GM12878 (cell line): ENCODE results near the gene SNX8.

Source experiments
- ATF2 ChIP-seq: IDR thresholded peaks from 2 replicates; pipeline ENCODE4 v1.6.1; 2012; ENCODE audit warnings: low read length, inconsistent platforms
- BACH1 ChIP-seq: fragments of 450-650 bp; IDR thresholded peaks from 2 replicates; pipeline ENCODE4 v1.6.1; 2017; ENCODE audit warnings: mild to moderate bottlenecking, borderline replicate concordance
- CEBPZ ChIP-seq: fragments of 150-350 bp; IDR thresholded peaks from 2 replicates; pipeline ENCODE4 v1.6.1; 2016; ENCODE audit warnings: low read depth, low read length
- CTCF ChIP-seq, 3 experiments: IDR thresholded peaks in 2 of 3; conservative IDR thresholded peaks in 1 of 3; 2 replicates each; pipeline ENCODE4 v1.5.1; 2011; ENCODE audit warnings: low read depth in 3 of 3, low read length in 3 of 3, mild to moderate bottlenecking in 3 of 3, control low read depth in 2 of 3, moderate library complexity in 2 of 3, inconsistent platforms in 1 of 3, mixed read lengths in 1 of 3; ENCODE audit not compliant: control insufficient read depth in 2 of 3, insufficient read depth in 1 of 3; ENCODE audit errors: extremely low read depth in 1 of 3
- STAT1 ChIP-seq: fragments of 450-650 bp; conservative IDR thresholded peaks from 2 replicates; pipeline ENCODE4 v1.6.1; 2014; ENCODE audit warnings: antibody characterized with exemption, mild to moderate bottlenecking
- USF2 ChIP-seq: IDR thresholded peaks from 2 replicates; pipeline ENCODE4 v1.6.1; 2011; ENCODE audit warnings: low read depth, low read length, improper control_type of control experiment, borderline replicate concordance

- no peak for TF ChIP-seq STAT1
- no peak for TF ChIP-seq CTCF (IDR thresholded peaks at IDR 0.05 in 2 of 3, conservative IDR thresholded peaks at IDR 0.05 in 1 of 3; ENCODE audit: control insufficient read depth in 2 of 3, extremely low read depth in 1 of 3, insufficient read depth in 1 of 3, low read depth in 3 of 3, low read length in 3 of 3)
- no peak for TF ChIP-seq CEBPZ
- TF ChIP-seq ATF2: no peak
- no peak for TF ChIP-seq USF2
- TF ChIP-seq BACH1: no peak
These were observed 62.9 kb downstream of the SNX8 start for GRCh38 chr7:2251381-2251780.
